ENCODE results near the gene KRT40.

GRCh38 chr17:40966848-40967247 lies 17.3 kb downstream of the KRT40 start, which contains the start of gene KRT39:
- TF ChIP-seq CTCF (IDR thresholded peaks at IDR 0.05), result no peak
- TF ChIP-seq EZH2 (IDR thresholded peaks at IDR 0.05; ENCODE audit: borderline replicate concordance, insufficient read depth, low read depth, low read length, poor library complexity, severe bottlenecking), result no peak
